PFSK-1 (cell line): ENCODE results near the gene HYAL3.

Source experiments
- POLR2AphosphoS5 ChIP-seq: IDR thresholded peaks from 2 replicates; pipeline ENCODE4 v1.6.1; 2012; ENCODE audit warnings: low read depth, mild to moderate bottlenecking, control low read depth, low read length, moderate library complexity
- SIN3A ChIP-seq: IDR thresholded peaks from 2 replicates; pipeline ENCODE4 v1.6.1; 2012; ENCODE audit warnings: mild to moderate bottlenecking, low read length, moderate library complexity, borderline replicate concordance; ENCODE audit not compliant: insufficient read depth
- TAF1 ChIP-seq: IDR thresholded peaks from 2 replicates; pipeline ENCODE4 v1.6.1; 2012; ENCODE audit warnings: low read length, control low read depth, borderline replicate concordance; ENCODE audit not compliant: insufficient read depth

GRCh38 chr3:50246517-50246954 lies 52.7 kb downstream of the HYAL3 start:
- TF ChIP-seq TAF1 (no peak), SIN3A (0 out of 2 replicates have a peak, but pooled peaks have one; percentile 58), POLR2AphosphoS5 (no peak)
